ENCODE measurements around the gene CDK14.

CDK14 gene

GRCh38 chr7:90980545-90980944 lies 384.4 kb downstream of the CDK14 start:
- no peaks in the 10 kb centered on the region for H3K4me1 ChIP-seq
- in situ Hi-C loops (cut with MboI; ENCODE audit: low sequenced_read_pairs), result no loop called here
- H3K27me3 ChIP-seq (ENCODE audit: low read depth), result no peaks in the 10 kb centered on the region
- DNase-seq (ENCODE audit: low spot score in 2 of 2), result no peak
- no peaks in the 10 kb centered on the region for H3K9me3 ChIP-seq
- H3K4me3 ChIP-seq, result no peak overlapping the region
- H3K36me3 ChIP-seq (replicated peaks), result no peaks in the 10 kb centered on the region

- Histone ChIP-seq H3K9me3 (no peaks in the 10 kb centered on the region), H3K4me1 (peaks cover 4% of the 10 kb centered on the region; the same call in 1 of the 2 replicates), H3K36me3 (replicated peaks) (no peaks in the 10 kb centered on the region), H3K4me3 (no peak overlapping the region), H3K27me3 (ENCODE audit: low read depth) (no peaks in the 10 kb centered on the region)
- DNase-seq (ENCODE audit: low spot score in 2 of 2), result no peak
- in situ Hi-C loops (cut with MboI; ENCODE audit: low sequenced_read_pairs), result no loop called here
Measured at GRCh38 chr7:90982228-90982627, 386.1 kb downstream of the CDK14 start.

- Histone ChIP-seq H3K27me3 (ENCODE audit: low read depth) (no peaks in the 10 kb centered on the region), H3K4me1 (peaks cover 7% of the 10 kb centered on the region; the same call in 1 of the 2 replicates), H3K9me3 (no peaks in the 10 kb centered on the region), H3K4me3 (no peak overlapping the region), H3K36me3 (replicated peaks) (no peaks in the 10 kb centered on the region)
- in situ Hi-C loops (cut with MboI; ENCODE audit: low sequenced_read_pairs), result no loop called here
- DNase-seq (ENCODE audit: low spot score in 2 of 2), result no peak
Measured at GRCh38 chr7:90984692-90985091, 388.6 kb downstream of the CDK14 start.

GRCh38 chr7:90988516-90988915 lies 392.4 kb downstream of the CDK14 start:
- no peak overlapping the region for H3K4me3 ChIP-seq
- no peaks in the 10 kb centered on the region for H3K36me3 ChIP-seq (replicated peaks)
- H3K4me1 ChIP-seq, result peaks cover 7% of the 10 kb centered on the region; the same call in 1 of the 2 replicates
- H3K27me3 ChIP-seq (ENCODE audit: low read depth), result no peaks in the 10 kb centered on the region
- in situ Hi-C loops (cut with MboI; ENCODE audit: low sequenced_read_pairs), result no loop called here
- no peak for DNase-seq (ENCODE audit: low spot score in 2 of 2)
- H3K9me3 ChIP-seq, result no peaks in the 10 kb centered on the region

GRCh38 chr7:90988996-90989765 lies 393.1 kb downstream of the CDK14 start:
- Histone ChIP-seq H3K36me3 (replicated peaks) (no peaks in the 10 kb centered on the region), H3K4me1 (peaks cover 7% of the 10 kb centered on the region; the same call in 1 of the 2 replicates), H3K4me3 (no peak overlapping the region), H3K27me3 (ENCODE audit: low read depth) (no peaks in the 10 kb centered on the region), H3K9me3 (no peaks in the 10 kb centered on the region)
- DNase-seq (ENCODE audit: low spot score in 2 of 2), result no peak
- in situ Hi-C loops (cut with MboI; ENCODE audit: low sequenced_read_pairs), result no loop called here

GRCh38 chr7:90994121-90994520 lies 398.0 kb downstream of the CDK14 start:
- Histone ChIP-seq H3K4me1 (no peaks in the 10 kb centered on the region), H3K4me3 (no peak overlapping the region), H3K9me3 (no peaks in the 10 kb centered on the region), H3K27me3 (ENCODE audit: low read depth) (no peaks in the 10 kb centered on the region), H3K36me3 (replicated peaks) (no peaks in the 10 kb centered on the region)
- DNase-seq (ENCODE audit: low spot score in 2 of 2), result no peak
- in situ Hi-C loops (cut with MboI; ENCODE audit: low sequenced_read_pairs), result no loop called here

GRCh38 chr7:90994601-90995000 lies 398.5 kb downstream of the CDK14 start:
- Histone ChIP-seq H3K9me3 (no peaks in the 10 kb centered on the region), H3K36me3 (replicated peaks) (no peaks in the 10 kb centered on the region), H3K4me3 (no peak overlapping the region), H3K4me1 (no peaks in the 10 kb centered on the region), H3K27me3 (ENCODE audit: low read depth) (no peaks in the 10 kb centered on the region)
- in situ Hi-C loops (cut with MboI; ENCODE audit: low sequenced_read_pairs), result no loop called here
- DNase-seq (ENCODE audit: low spot score in 2 of 2), result no peak

- no peaks in the 10 kb centered on the region for H3K9me3 ChIP-seq
- in situ Hi-C loops (cut with MboI; ENCODE audit: low sequenced_read_pairs), result no loop called here
- DNase-seq (ENCODE audit: low spot score in 2 of 2), result no peak
- peaks cover 10% of the 10 kb centered on the region for H3K4me1 ChIP-seq
- H3K36me3 ChIP-seq (replicated peaks), result no peaks in the 10 kb centered on the region
- H3K4me3 ChIP-seq, result no peak overlapping the region
- H3K27me3 ChIP-seq (ENCODE audit: low read depth), result no peaks in the 10 kb centered on the region
Measured at GRCh38 chr7:90995996-90996395, 399.9 kb downstream of the CDK14 start.

- Histone ChIP-seq H3K9me3 (no peaks in the 10 kb centered on the region), H3K27me3 (ENCODE audit: low read depth) (no peaks in the 10 kb centered on the region), H3K36me3 (replicated peaks) (no peaks in the 10 kb centered on the region), H3K4me3 (no peak overlapping the region), H3K4me1 (peaks cover 10% of the 10 kb centered on the region)
- in situ Hi-C loops (cut with MboI; ENCODE audit: low sequenced_read_pairs), result no loop called here
- peak in 1 of 2 experiments; percentile 60 for DNase-seq (ENCODE audit: low spot score in 2 of 2)
Measured at GRCh38 chr7:90999989-91000979, 404.2 kb downstream of the CDK14 start.

- in situ Hi-C loops (cut with MboI; ENCODE audit: low sequenced_read_pairs), result no loop called here
- Histone ChIP-seq H3K36me3 (replicated peaks) (no peaks in the 10 kb centered on the region), H3K4me1 (peaks cover 10% of the 10 kb centered on the region), H3K9me3 (no peaks in the 10 kb centered on the region), H3K27me3 (ENCODE audit: low read depth) (no peaks in the 10 kb centered on the region), H3K4me3 (no peak overlapping the region)
- no peak for DNase-seq (ENCODE audit: low spot score in 2 of 2)
Measured at GRCh38 chr7:91005024-91005423, 408.9 kb downstream of the CDK14 start.

GRCh38 chr7:91005841-91006240 lies 409.7 kb downstream of the CDK14 start:
- H3K27me3 ChIP-seq (ENCODE audit: low read depth), result no peaks in the 10 kb centered on the region
- in situ Hi-C loops (cut with MboI; ENCODE audit: low sequenced_read_pairs), result no loop called here
- no peaks in the 10 kb centered on the region for H3K36me3 ChIP-seq (replicated peaks)
- peaks cover 2% of the 10 kb centered on the region for H3K4me1 ChIP-seq
- no peak for DNase-seq (ENCODE audit: low spot score in 2 of 2)
- no peak overlapping the region for H3K4me3 ChIP-seq
- no peaks in the 10 kb centered on the region for H3K9me3 ChIP-seq

- no peaks in the 10 kb centered on the region for H3K27me3 ChIP-seq (ENCODE audit: low read depth)
- in situ Hi-C loops (cut with MboI; ENCODE audit: low sequenced_read_pairs), result no loop called here
Measured at GRCh38 chr7:91007371-91007770, 411.2 kb downstream of the CDK14 start.

GRCh38 chr7:91013078-91013477 lies 417.0 kb downstream of the CDK14 start:
- Histone ChIP-seq H3K4me1 (no peaks in the 10 kb centered on the region), H3K4me3 (no peak overlapping the region), H3K9me3 (no peaks in the 10 kb centered on the region), H3K36me3 (replicated peaks) (no peaks in the 10 kb centered on the region), H3K27me3 (ENCODE audit: low read depth) (no peaks in the 10 kb centered on the region)
- in situ Hi-C loops (cut with MboI; ENCODE audit: low sequenced_read_pairs), result no loop called here
- no peak for DNase-seq (ENCODE audit: low spot score in 2 of 2)

More at GRCh38 chr7:91007371-91007770, 411.2 kb downstream of the CDK14 start:
- H3K36me3 ChIP-seq (replicated peaks), result no peaks in the 10 kb centered on the region
- H3K9me3 ChIP-seq, result no peaks in the 10 kb centered on the region
- H3K4me3 ChIP-seq, result no peak overlapping the region
- no peaks in the 10 kb centered on the region for H3K4me1 ChIP-seq
- DNase-seq (ENCODE audit: low spot score in 2 of 2), result no peak

All from HAP-1 (cell line).